HepG2 (cell line): ENCODE data around the gene KLHL21. TPM values are rescaled to one million over a fixed set of nuclear protein-coding genes. Genes with fewer than 3 reads are reported as not detected.

Source experiments
- ATRX ChIP-seq: sonication (generic); formaldehyde crosslinking; IDR thresholded peaks from 2 replicates; pipeline ENCODE4 v1.4.0; 2020; ENCODE audit warnings: missing genetic modification reagents, borderline replicate concordance
- GABPA ChIP-seq, 2 experiments: IDR thresholded peaks; 2 replicates each; pipeline ENCODE4 v1.6.1; 2011 to 2016; ENCODE audit warnings: low read depth in 2 of 2, low read length in 1 of 2, missing biosample characterization in 1 of 2, missing genetic modification characterization in 1 of 2
- HNF4G ChIP-seq, 2 experiments: sonication (generic) in 1 of 2; formaldehyde crosslinking in 1 of 2; IDR thresholded peaks; 2 replicates each; pipeline versions ENCODE4 v1.4.0 to v1.6.1; 2011 to 2020; ENCODE audit warnings: borderline replicate concordance in 2 of 2, low read depth in 2 of 2, mild to moderate bottlenecking in 2 of 2, low read length in 1 of 2, missing genetic modification reagents in 1 of 2, moderate library complexity in 1 of 2
- HNRNPUL1 ChIP-seq: fragments of 200-400 bp; formaldehyde crosslinking; IDR thresholded peaks from 2 replicates; pipeline ENCODE4 v1.6.1; 2017; ENCODE audit warnings: low read depth, mild to moderate bottlenecking, low read length, moderate library complexity
- MTA3 ChIP-seq: sonication (generic); formaldehyde crosslinking; IDR thresholded peaks from 2 replicates; pipeline ENCODE4 v1.4.0; 2020; ENCODE audit warnings: missing genetic modification reagents
- MXD4 ChIP-seq: IDR thresholded peaks from 2 replicates; pipeline ENCODE4 v1.6.1; 2016; ENCODE audit warnings: mild to moderate bottlenecking, missing biosample characterization, missing genetic modification reagents
- NFIB ChIP-seq: sonication (generic); formaldehyde crosslinking; IDR thresholded peaks from 2 replicates; pipeline ENCODE4 v1.9.0; 2021; ENCODE audit warnings: missing genetic modification reagents, mild to moderate bottlenecking, borderline replicate concordance
- SSRP1 ChIP-seq: IDR thresholded peaks from 2 replicates; pipeline ENCODE4 v1.6.1; 2016; ENCODE audit warnings: control low read depth
- THYN1 ChIP-seq: sonication (generic); formaldehyde crosslinking; IDR thresholded peaks from 2 replicates; pipeline ENCODE4 v1.8.1; 2023; ENCODE audit warnings: low read depth, mild to moderate bottlenecking, moderate library complexity, missing genetic modification reagents, borderline replicate concordance
- ZFAT ChIP-seq: sonication (generic); formaldehyde crosslinking; conservative IDR thresholded peaks from 2 replicates; pipeline ENCODE4 v1.8.1; 2023; ENCODE audit warnings: missing genetic modification reagents, inconsistent platforms
- ZFP36L2 ChIP-seq: sonication (generic); formaldehyde crosslinking; IDR thresholded peaks from 2 replicates; pipeline ENCODE4 v1.4.0; 2020; ENCODE audit warnings: missing genetic modification reagents
- ZNF24 ChIP-seq: fragments of 450-650 bp; IDR thresholded peaks from 2 replicates; pipeline ENCODE4 v1.6.1; 2017; ENCODE audit warnings: antibody characterized with exemption, mild to moderate bottlenecking
- ZNF326 ChIP-seq: sonication (generic); formaldehyde crosslinking; IDR thresholded peaks from 2 replicates; pipeline ENCODE4 v1.4.0; 2020; ENCODE audit warnings: missing genetic modification reagents, borderline replicate concordance
- ZNF772 ChIP-seq: sonication (generic); formaldehyde crosslinking; IDR thresholded peaks from 2 replicates; pipeline ENCODE4 v1.5.0; 2020; ENCODE audit warnings: mild to moderate bottlenecking, missing genetic modification reagents
- ZZZ3 ChIP-seq: sonication (generic); formaldehyde crosslinking; IDR thresholded peaks from 2 replicates; pipeline ENCODE4 v1.4.0; 2020; ENCODE audit warnings: missing genetic modification reagents, mild to moderate bottlenecking, borderline replicate concordance
- polyA plus RNA-seq, 8 experiments: library from polyadenylated mRNA; depleted of rRNA in 3 of 8; stranded (reverse) in 7 of 8; unstranded in 1 of 8; fragments of >200 nt; fragmentation: Illumina TruSeq in 4 of 8; extraction: Trizol in 4 of 8; gene quantifications; 2 replicates each; pipeline versions ENCODE4 v1.2.1 to v1.2.3, GENCODE V29; 2011 to 2016; ENCODE audit warnings: low read depth in 4 of 8, missing spikeins in 1 of 8, mixed read lengths in 1 of 8; ENCODE audit not compliant: insufficient read depth in 1 of 8
- total RNA-seq, 5 experiments: library from RNA; depleted of rRNA; stranded (reverse); fragments of >200 nt; fragmentation: Illumina TruSeq; extraction: Trizol; gene quantifications; 2 replicates each; pipeline ENCODE4 v1.2.3, GENCODE V29; 2016; ENCODE audit warnings: low read depth in 1 of 5
- TF ChIP-seq, protein P1 (sequence below): sonication (generic); formaldehyde crosslinking; IDR thresholded peaks from 2 replicates; pipeline ENCODE4 v1.5.0; 2020; ENCODE audit warnings: mild to moderate bottlenecking, missing genetic modification reagents
- TF ChIP-seq, protein P2 (sequence below): sonication (generic); formaldehyde crosslinking; IDR thresholded peaks from 2 replicates; pipeline ENCODE4 v1.5.0; 2020; ENCODE audit warnings: missing genetic modification reagents
- TF ChIP-seq, protein P3 (sequence below): IDR thresholded peaks from 2 replicates; pipeline ENCODE4 v1.6.1; 2016; ENCODE audit warnings: missing compliant biosample characterization, missing genetic modification reagents, borderline replicate concordance
- TF ChIP-seq, protein P4 (sequence below): sonication (generic); formaldehyde crosslinking; conservative IDR thresholded peaks from 2 replicates; pipeline ENCODE4 v1.8.0; 2022; ENCODE audit warnings: low read depth, missing genetic modification reagents
- TF ChIP-seq, protein P5 (sequence below): sonication (generic); formaldehyde crosslinking; IDR thresholded peaks from 2 replicates; pipeline ENCODE4 v1.9.0; 2021; ENCODE audit warnings: missing genetic modification reagents, mild to moderate bottlenecking, borderline replicate concordance

KLHL21 gene
- total and polyA plus RNA-seq, 2 of the 13 experiments (the other 11 are each of a cell fraction or from before 2014, with no cell fraction given) = 14.8 to 25.0 TPM

DNA sequence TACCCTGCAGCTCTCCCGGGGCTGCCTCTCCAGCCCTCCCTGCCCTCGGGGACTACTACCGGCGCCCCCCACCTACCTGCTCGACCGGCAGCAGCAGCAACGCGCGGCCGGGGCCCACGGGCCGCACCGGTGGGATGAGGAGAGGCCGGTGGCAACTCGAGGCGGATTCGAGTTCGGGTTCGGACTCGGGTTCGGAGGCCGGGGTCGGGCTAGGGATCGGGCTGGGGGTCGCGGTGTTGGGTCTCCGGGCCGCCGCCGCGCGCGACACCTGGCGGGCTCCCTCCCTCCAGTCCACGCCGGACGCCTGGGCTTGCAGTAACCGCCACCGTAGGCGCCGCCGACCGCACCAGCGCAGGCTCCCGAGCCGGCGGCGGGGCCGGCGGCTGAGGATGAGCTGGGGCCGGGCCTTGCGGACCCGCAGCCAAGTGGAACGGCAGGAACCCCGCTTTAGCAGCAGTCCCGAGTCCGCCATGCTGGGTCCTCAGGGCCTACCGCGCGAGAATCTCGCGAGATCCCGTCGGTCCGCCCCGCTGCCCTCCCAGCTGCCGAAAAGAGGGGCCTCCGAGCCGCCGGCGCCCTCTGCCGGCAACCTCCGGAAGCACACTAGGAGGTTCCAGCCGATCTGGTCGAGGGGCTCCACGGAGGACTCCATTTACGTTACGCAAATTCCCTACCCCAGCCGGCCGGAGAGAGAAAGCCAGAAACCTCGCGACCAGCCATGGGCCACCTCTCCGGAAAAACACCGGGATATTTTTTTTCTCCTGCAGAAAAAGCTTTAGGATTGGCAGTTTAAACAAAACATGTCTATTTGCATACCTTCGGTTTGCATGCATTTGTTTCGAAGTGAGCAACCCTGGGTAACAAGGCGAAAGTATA is 48.4 kb downstream of the KLHL21 start, which contains the start of gene NOL9 (continued):
- TF ChIP-seq HNF4G (IDR thresholded peaks at IDR 0.05; ENCODE audit: borderline replicate concordance, low read depth, low read length) (no peak), HNF4G (CRISPR knock-in tag; IDR thresholded peaks at IDR 0.05; ENCODE audit: borderline replicate concordance, low read depth) (no peak; the same call in 1 of the 2 replicates), MXD4 (CRISPR knock-in tag) (peak; percentile 73; the same call in 1 of the 2 replicates), ZNF24 (no peak), HNRNPUL1 (no peak), THYN1 (no peak), ATRX (CRISPR knock-in tag) (no peak), GABPA (IDR thresholded peaks at IDR 0.05; ENCODE audit: low read depth, low read length) (no peak), GABPA (CRISPR knock-in tag; IDR thresholded peaks at IDR 0.05; ENCODE audit: low read depth) (peak; percentile 68), ZFP36L2 (no peak), SSRP1 (CRISPR knock-in tag) (no peak), ZNF326 (CRISPR knock-in tag) (no peak), ZFAT (CRISPR knock-in tag) (no peak), MTA3 (CRISPR knock-in tag) (no peak), ZZZ3 (CRISPR knock-in tag) (peak; percentile 90), ZNF772 (peak; percentile 21; the same call in 1 of the 2 replicates), NFIB (CRISPR knock-in tag) (no peak)
- TF ChIP-seq, protein P1, sequence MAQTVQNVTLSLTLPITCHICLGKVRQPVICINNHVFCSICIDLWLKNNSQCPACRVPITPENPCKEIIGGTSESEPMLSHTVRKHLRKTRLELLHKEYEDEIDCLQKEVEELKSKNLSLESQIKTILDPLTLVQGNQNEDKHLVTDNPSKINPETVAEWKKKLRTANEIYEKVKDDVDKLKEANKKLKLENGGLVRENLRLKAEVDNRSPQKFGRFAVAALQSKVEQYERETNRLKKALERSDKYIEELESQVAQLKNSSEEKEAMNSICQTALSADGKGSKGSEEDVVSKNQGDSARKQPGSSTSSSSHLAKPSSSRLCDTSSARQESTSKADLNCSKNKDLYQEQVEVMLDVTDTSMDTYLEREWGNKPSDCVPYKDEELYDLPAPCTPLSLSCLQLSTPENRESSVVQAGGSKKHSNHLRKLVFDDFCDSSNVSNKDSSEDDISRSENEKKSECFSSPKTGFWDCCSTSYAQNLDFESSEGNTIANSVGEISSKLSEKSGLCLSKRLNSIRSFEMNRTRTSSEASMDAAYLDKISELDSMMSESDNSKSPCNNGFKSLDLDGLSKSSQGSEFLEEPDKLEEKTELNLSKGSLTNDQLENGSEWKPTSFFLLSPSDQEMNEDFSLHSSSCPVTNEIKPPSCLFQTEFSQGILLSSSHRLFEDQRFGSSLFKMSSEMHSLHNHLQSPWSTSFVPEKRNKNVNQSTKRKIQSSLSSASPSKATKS (CRISPR knock-in tag) = no peak
- TF ChIP-seq, protein P2, sequence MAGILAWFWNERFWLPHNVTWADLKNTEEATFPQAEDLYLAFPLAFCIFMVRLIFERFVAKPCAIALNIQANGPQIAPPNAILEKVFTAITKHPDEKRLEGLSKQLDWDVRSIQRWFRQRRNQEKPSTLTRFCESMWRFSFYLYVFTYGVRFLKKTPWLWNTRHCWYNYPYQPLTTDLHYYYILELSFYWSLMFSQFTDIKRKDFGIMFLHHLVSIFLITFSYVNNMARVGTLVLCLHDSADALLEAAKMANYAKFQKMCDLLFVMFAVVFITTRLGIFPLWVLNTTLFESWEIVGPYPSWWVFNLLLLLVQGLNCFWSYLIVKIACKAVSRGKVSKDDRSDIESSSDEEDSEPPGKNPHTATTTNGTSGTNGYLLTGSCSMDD (CRISPR knock-in tag) = no peak
- TF ChIP-seq, protein P3, sequence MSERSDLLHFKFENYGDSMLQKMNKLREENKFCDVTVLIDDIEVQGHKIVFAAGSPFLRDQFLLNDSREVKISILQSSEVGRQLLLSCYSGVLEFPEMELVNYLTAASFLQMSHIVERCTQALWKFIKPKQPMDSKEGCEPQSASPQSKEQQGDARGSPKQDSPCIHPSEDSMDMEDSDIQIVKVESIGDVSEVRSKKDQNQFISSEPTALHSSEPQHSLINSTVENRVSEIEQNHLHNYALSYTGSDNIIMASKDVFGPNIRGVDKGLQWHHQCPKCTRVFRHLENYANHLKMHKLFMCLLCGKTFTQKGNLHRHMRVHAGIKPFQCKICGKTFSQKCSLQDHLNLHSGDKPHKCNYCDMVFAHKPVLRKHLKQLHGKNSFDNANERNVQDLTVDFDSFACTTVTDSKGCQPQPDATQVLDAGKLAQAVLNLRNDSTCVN (CRISPR knock-in tag) = peak; percentile 66; the same call in 1 of the 2 replicates
- TF ChIP-seq, protein P4, sequence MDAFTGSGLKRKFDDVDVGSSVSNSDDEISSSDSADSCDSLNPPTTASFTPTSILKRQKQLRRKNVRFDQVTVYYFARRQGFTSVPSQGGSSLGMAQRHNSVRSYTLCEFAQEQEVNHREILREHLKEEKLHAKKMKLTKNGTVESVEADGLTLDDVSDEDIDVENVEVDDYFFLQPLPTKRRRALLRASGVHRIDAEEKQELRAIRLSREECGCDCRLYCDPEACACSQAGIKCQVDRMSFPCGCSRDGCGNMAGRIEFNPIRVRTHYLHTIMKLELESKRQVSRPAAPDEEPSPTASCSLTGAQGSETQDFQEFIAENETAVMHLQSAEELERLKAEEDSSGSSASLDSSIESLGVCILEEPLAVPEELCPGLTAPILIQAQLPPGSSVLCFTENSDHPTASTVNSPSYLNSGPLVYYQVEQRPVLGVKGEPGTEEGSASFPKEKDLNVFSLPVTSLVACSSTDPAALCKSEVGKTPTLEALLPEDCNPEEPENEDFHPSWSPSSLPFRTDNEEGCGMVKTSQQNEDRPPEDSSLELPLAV (CRISPR knock-in tag) = no peak
- TF ChIP-seq, protein P5, sequence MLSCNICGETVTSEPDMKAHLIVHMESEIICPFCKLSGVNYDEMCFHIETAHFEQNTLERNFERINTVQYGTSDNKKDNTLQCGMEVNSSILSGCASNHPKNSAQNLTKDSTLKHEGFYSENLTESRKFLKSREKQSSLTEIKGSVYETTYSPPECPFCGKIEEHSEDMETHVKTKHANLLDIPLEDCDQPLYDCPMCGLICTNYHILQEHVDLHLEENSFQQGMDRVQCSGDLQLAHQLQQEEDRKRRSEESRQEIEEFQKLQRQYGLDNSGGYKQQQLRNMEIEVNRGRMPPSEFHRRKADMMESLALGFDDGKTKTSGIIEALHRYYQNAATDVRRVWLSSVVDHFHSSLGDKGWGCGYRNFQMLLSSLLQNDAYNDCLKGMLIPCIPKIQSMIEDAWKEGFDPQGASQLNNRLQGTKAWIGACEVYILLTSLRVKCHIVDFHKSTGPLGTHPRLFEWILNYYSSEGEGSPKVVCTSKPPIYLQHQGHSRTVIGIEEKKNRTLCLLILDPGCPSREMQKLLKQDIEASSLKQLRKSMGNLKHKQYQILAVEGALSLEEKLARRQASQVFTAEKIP (CRISPR knock-in tag) = no peak
